Stimulated activated naive B cell treated with anti-CD40 and anti-IgM and Interleukin-4, amounts not matched to agents 10 μg/mL and 1 μg/mL and 100 μg/mL, for 72 hours (primary cell): ENCODE measurements around the gene NCK2.

Experiments used
- ATAC-seq, 2 donors: fragments of 150-1000 bp; cut with Tn5 transposase; replicated peaks; 2 replicates each; pipeline ENCODE4 v1.10.0; 2021; ENCODE audit warnings: moderate library complexity in 1 of 2
- DNase-seq: peaks from one replicate; pipeline ENCODE4 v3.0.0; 2021
- H3K27ac Mint-ChIP-seq: one replicate; pipeline ENCODE4 v1.8.0; 2022; ENCODE audit warnings: mild to moderate bottlenecking, mixed read lengths
- H3K27me3 Mint-ChIP-seq, 2 donors: one replicate each; pipeline ENCODE4 v1.8.0; 2022; ENCODE audit warnings: mixed read lengths in 2 of 2
- H3K36me3 Mint-ChIP-seq, 2 donors: one replicate each; pipeline ENCODE4 v1.8.0; 2022; ENCODE audit warnings: mixed read lengths in 2 of 2, mild to moderate bottlenecking in 1 of 2
- H3K4me1 Mint-ChIP-seq, 2 donors: one replicate each; pipeline ENCODE4 v1.8.0; 2022; ENCODE audit warnings: mixed read lengths in 2 of 2, mild to moderate bottlenecking in 1 of 2
- H3K4me3 Mint-ChIP-seq, 2 donors: one replicate each; pipeline ENCODE4 v1.8.0; 2022; ENCODE audit warnings: mild to moderate bottlenecking in 2 of 2, mixed read lengths in 2 of 2, moderate library complexity in 1 of 2
- H3K9me3 Mint-ChIP-seq, 2 donors: one replicate each; pipeline ENCODE4 v1.8.0; 2022; ENCODE audit warnings: mixed read lengths in 2 of 2, mild to moderate bottlenecking in 1 of 2

Gene NCK2

DNA sequence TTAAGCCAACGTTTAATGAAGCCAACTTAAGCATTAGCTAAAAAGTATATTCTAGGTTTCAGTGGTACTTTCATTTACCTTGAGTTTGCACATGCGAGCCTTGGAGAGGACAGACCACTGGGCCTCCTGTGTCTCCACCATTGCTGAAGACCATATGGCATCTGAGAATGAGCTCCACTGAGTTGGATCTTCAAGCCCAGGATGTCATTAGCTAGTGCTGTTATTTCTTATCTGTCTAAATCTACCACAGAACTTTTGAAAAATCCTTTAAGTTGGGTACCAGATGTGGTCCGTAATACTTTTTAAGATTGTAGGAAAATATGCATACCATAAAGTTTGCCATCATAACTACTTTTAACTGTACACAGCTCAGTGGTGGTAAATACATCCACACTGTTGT is 161.8 kb downstream of the NCK2 start:
- ATAC-seq = no peak

DNA sequence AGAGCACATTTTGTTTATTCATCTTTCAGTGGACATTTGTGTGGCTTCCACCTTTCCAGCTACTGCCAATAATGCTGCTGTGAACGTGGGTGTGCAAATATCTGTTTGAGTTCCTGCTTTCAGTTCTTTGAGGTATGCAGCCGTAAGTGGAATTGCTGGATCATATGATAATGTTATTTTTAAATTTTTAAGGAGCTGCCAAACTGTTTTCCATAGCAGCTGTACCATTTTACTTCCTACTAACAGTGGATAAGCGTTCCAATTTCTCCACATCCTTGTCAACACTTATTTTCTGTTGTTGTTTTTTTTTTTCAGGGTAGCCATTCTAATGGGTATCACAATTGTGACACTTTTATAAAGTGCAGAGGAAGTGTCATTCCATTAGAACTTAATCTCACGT is 162.5 kb downstream of the NCK2 start:
- Mint-ChIP-seq H3K36me3 (peaks cover 26 to 51% of the 10 kb centered on the region in 2 donors), H3K4me1 (peaks cover 41 to 63% of the 10 kb centered on the region in 2 donors), H3K27me3 (no peaks in the 10 kb centered on the region), H3K4me3 (no peak overlapping the region), H3K9me3 (peaks cover 10% of the 10 kb centered on the region in 2 donors), H3K27ac (no peak overlapping the region)
- no peak for DNase-seq
- no peak for ATAC-seq

More for the DNA sequence above, 161.8 kb downstream of the NCK2 start:
- no peak for DNase-seq
- Mint-ChIP-seq H3K27me3 (no peaks in the 10 kb centered on the region), H3K36me3 (peaks cover 29 to 49% of the 10 kb centered on the region in 2 donors), H3K27ac (no peak overlapping the region), H3K4me3 (no peak overlapping the region), H3K9me3 (peaks cover 3 to 7% of the 10 kb centered on the region in 2 donors), H3K4me1 (peaks cover 45 to 66% of the 10 kb centered on the region in 2 donors)

DNA sequence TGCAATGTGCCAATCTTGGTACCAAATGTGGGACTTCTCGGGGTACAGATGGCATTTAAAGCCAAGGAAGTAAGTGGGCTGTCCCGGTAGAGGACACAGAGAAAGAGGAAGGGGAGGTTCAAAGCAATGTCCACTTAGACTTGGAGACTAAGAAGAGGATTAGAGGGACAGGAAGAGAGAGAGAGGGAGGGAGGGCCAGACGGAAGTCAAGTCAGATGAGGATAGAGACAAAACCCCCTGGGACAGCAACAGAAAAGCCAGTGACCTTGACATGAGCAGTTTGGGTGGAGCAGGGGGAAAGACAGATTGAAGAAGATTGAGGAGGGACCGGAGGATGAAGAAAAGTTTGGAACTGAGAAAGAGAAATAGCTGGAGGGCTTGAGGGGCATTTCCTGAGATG is 164.5 kb downstream of the NCK2 start:
- H3K27ac Mint-ChIP-seq = peak overlapping the region; percentile 20
- H3K27me3 Mint-ChIP-seq = no peaks in the 10 kb centered on the region
- H3K36me3 Mint-ChIP-seq = peaks cover 22 to 50% of the 10 kb centered on the region in 2 donors
- DNase-seq = no peak
- H3K9me3 Mint-ChIP-seq = peaks cover 14 to 17% of the 10 kb centered on the region in 2 donors
- H3K4me1 Mint-ChIP-seq = peaks cover 29 to 49% of the 10 kb centered on the region in 2 donors
- no peak for ATAC-seq
- no peak overlapping the region for H3K4me3 Mint-ChIP-seq

DNA sequence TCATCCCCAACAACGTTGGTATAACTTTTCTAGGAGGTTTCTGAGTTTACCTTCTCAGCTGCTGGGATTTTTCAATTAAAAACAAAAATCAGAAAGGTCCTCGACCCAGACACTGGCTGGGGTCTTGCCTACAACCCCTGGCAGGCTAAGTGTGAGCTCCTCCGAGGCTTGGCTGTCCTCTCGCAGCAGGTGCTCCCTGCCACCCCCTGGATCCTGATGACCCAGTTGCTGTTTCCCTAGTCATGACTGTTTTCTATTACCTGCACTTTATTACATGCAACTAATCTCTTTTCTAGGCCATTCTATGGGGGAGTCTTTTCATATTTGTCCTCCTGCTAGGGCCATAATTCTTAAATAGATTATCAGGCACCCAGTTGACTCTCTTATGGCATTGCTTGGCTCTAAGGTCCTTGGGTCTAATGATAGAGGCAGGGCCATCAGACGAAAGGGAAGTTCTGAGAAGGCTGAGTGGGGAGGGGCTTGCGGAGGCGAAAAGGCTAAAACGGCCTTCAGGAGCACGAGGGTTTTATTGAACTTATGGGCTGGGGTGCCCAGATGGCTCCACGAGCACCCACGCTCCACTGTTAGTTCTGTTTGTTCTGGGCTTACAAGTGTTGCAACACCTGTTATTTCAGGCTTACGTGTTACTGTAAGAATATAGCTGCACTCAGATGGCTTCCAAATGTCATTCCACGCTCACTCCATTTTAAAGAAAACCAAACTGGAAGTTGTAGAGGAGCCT is 166.0 kb downstream of the NCK2 start:
- H3K27me3 Mint-ChIP-seq = no peaks in the 10 kb centered on the region
- H3K36me3 Mint-ChIP-seq = peaks cover 34 to 56% of the 10 kb centered on the region in 2 donors
- no peak overlapping the region for H3K4me3 Mint-ChIP-seq
- no peak overlapping the region for H3K27ac Mint-ChIP-seq
- peaks cover 26 to 53% of the 10 kb centered on the region in 2 donors for H3K4me1 Mint-ChIP-seq
- ATAC-seq = no peak
- no peak for DNase-seq
- peaks cover 19 to 25% of the 10 kb centered on the region in 2 donors for H3K9me3 Mint-ChIP-seq

DNA sequence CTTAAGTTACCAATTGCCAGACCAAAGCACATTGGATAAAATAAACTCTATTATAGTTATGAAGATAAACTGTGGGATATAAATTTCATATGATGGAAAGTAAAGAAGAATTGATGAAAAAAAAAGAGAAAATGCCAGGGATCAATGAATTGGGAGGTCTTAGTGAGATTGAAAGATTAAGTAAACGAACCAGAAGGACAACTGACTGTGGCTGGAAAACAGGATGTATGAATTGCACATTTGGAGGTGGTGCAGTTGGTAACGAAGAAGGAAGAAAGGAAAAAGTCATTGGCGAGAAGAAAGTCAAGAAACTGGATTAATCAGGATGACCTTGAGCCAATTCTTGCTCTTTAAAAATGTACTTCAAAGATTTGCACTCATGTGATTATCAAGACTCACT is 166.7 kb downstream of the NCK2 start:
- peaks cover 24 to 53% of the 10 kb centered on the region in 2 donors for H3K4me1 Mint-ChIP-seq
- H3K27ac Mint-ChIP-seq = no peak overlapping the region
- H3K27me3 Mint-ChIP-seq = no peaks in the 10 kb centered on the region
- peaks cover 35 to 56% of the 10 kb centered on the region in 2 donors for H3K36me3 Mint-ChIP-seq
- no peak for DNase-seq
- no peak overlapping the region for H3K4me3 Mint-ChIP-seq
- ATAC-seq = no peak
- peaks cover 23 to 25% of the 10 kb centered on the region in 2 donors for H3K9me3 Mint-ChIP-seq

DNA sequence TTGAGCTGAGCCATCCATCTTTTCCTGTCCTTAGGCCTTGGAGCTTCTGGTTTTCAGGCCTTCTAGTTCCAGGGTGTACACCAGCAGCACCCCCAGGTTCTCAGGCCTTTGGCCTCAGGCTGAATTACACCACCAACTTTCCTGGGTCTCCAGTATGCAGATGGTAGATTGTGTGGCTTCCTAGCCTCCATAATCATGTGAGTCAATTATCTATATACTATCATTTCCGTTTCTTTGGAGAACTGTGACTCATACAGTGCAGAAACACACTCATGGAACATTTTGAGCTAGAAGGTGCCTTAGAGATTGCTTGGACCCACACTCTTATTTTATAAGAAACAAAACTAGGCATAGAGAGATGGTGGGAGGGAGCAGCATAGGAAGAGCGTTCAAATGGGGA is 167.4 kb downstream of the NCK2 start:
- Mint-ChIP-seq H3K4me3 (no peak overlapping the region), H3K27me3 (no peaks in the 10 kb centered on the region), H3K4me1 (peaks cover 22 to 49% of the 10 kb centered on the region in 2 donors), H3K36me3 (peaks cover 31 to 53% of the 10 kb centered on the region in 2 donors), H3K9me3 (peaks cover 21 to 25% of the 10 kb centered on the region in 2 donors), H3K27ac (peak overlapping the region; percentile 17)
- DNase-seq (no peak), ATAC-seq (no peak)

DNA sequence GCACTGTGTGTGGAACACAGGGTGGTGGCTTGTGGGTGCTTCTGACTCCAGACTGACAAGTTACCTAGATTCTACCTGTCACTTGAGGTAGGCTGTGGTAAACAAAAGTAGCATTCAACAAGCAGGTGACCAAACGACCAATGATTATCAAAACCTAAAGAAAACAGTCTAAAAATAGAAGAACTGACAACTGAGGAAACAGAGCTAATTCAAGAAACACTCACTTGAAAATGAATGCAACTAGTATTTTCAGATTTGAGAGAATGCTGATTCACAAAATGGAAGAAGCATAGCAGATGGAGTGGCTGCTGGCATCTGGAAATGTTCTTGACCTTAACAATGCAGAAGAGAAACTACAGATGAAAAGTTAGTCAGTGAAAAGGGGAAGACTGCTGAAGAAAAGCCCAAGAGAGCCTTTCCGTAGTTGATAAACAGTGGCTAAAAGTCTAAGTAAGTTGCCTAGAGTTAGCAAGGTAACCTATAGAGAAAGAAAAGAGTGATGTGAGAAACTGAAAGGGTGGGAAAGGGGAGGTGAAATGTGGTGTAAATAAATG is 170.4 kb downstream of the NCK2 start:
- ATAC-seq (peak; percentile 97 to 98), DNase-seq (peak; percentile 35)
- H3K4me1 Mint-ChIP-seq = peaks cover 17 to 48% of the 10 kb centered on the region in 2 donors
- no peaks in the 10 kb centered on the region for H3K27me3 Mint-ChIP-seq
- no peak overlapping the region for H3K4me3 Mint-ChIP-seq
- H3K36me3 Mint-ChIP-seq = peaks cover 31 to 49% of the 10 kb centered on the region in 2 donors
- H3K9me3 Mint-ChIP-seq = peaks cover 21 to 35% of the 10 kb centered on the region in 2 donors
- peak overlapping the region; percentile 65 for H3K27ac Mint-ChIP-seq

DNA sequence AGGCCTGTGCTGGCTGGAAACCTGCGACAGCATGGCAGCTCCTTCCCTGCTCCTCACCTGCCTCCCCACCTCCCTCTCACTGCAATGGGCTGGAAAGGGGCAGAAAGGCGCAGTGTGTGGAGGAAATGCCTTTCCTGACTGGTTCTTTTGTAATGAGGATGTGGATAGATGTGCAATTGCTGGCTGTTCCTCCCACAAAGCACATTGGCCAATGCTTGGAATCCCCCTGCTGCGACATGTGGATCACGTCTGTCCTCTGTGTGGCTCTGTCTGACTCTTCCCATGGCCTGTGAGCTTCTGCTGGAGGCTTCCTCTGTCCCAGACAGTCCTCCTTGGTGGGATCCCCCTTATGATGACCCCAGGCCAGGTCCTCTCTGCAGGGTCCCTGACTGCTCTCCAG is 172.5 kb downstream of the NCK2 start:
- H3K9me3 Mint-ChIP-seq = peaks cover 30 to 32% of the 10 kb centered on the region in 2 donors
- H3K27me3 Mint-ChIP-seq = no peaks in the 10 kb centered on the region
- ATAC-seq = no peak
- peaks cover 17 to 44% of the 10 kb centered on the region in 2 donors for H3K4me1 Mint-ChIP-seq
- H3K4me3 Mint-ChIP-seq = no peak overlapping the region
- peaks cover 38 to 50% of the 10 kb centered on the region in 2 donors for H3K36me3 Mint-ChIP-seq
- no peak overlapping the region for H3K27ac Mint-ChIP-seq
- DNase-seq = no peak

DNA sequence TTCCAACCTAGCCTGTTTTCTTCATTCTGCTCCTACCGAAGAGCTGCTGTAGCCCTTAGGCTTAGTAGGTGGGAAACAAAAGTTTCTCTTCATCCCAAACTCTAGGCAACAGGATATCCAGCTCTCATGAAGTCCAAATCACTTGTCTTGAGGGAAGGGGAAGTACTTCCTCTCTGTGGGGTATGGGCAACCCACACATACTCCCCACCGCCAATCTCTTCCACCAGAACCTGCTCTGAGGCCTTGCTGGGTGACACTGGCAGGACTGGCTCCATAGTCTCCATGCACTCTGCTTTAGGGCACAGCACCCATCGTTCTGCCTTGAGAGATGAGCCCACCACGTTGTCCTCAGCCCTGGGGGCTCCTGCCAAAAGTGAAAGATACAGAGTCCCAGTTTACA is 173.0 kb downstream of the NCK2 start:
- Mint-ChIP-seq H3K4me3 (no peak overlapping the region), H3K4me1 (peaks cover 19 to 39% of the 10 kb centered on the region in 2 donors), H3K27me3 (no peaks in the 10 kb centered on the region), H3K27ac (peak overlapping the region; percentile 49), H3K9me3 (peaks cover 27 to 30% of the 10 kb centered on the region in 2 donors), H3K36me3 (peaks cover 38 to 47% of the 10 kb centered on the region in 2 donors)
- ATAC-seq (no peak), DNase-seq (no peak)

DNA sequence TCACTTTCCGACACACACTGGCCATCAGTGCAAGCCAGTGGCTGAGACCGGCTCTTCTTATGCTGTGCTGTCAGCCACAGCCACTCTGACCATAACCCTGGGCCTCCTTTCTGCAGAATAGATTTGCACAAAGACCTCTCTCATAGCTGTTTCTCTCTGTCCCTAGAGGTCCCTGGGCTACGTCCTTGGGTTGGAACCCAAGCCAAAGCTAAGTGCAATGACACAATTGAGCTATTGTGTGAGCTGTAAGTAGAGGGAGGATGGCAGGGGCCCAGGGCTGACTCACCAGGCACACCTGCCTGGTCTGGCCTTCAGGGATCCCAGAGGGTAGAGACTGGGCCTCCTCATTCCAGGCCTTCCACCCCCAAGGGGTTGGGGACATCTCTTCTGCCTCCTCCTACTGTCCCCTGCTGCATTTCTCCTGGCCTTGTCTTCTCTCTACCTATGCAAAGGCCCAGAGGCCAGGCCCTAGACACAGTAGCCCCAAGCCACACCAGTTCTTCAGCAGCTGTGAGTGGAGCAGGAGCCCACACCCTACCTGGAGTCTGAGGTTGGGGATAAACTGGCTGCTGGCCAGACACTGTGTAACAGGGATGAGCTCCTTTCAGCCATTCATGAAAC is 174.6 kb downstream of the NCK2 start:
- H3K27me3 Mint-ChIP-seq = no peaks in the 10 kb centered on the region
- ATAC-seq (no peak), DNase-seq (no peak)
- no peak overlapping the region for H3K4me3 Mint-ChIP-seq
- H3K4me1 Mint-ChIP-seq = peaks cover 18 to 37% of the 10 kb centered on the region in 2 donors
- H3K27ac Mint-ChIP-seq = no peak overlapping the region
- H3K9me3 Mint-ChIP-seq = peaks cover 23 to 27% of the 10 kb centered on the region in 2 donors
- peaks cover 32 to 40% of the 10 kb centered on the region in 2 donors for H3K36me3 Mint-ChIP-seq

DNA sequence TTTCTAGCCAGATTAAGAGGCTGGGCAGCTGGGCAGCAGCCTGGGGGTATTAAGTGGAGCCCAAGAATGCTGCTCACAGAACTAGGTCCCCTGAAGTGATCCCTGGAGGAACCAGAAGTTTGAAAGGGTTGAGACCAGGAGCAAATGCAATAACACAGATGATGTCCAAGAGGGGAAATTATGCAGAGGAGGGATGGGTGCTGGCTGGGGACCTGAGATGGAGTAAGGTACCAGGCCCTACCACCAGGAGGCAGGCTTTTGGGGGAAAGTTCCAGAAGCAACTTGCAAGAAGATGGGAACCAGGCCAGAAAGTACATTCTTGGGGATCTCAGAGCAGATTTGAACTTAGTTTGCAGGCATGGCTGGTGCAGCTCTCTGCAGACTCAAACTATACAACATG is 175.1 kb downstream of the NCK2 start:
- no peak overlapping the region for H3K27ac Mint-ChIP-seq
- no peak for DNase-seq

DNA sequence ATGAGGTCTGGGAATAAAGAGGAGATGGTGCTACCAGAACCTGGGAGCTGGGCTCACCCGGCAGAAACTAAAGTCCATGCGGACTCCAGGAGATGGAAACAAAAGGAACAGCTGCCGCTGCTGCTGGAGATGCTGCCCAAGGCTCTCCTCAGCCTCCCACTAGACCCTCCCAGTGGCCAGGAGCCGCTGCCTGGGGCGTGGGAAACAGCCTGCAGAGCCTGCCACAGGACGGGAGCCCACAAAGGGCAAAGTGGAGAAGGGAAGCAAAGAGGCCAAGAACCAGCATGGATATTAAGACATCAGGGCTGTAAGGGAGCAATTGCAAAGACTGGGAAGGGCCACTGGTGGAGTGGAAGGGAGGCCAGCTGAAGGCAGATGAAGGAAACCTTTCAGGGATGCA is 179.6 kb downstream of the NCK2 start:
- Mint-ChIP-seq H3K9me3 (peaks cover 13 to 14% of the 10 kb centered on the region in 2 donors), H3K27me3 (no peaks in the 10 kb centered on the region), H3K4me3 (no peak overlapping the region), H3K27ac (no peak overlapping the region), H3K4me1 (peaks cover 7 to 9% of the 10 kb centered on the region in 2 donors), H3K36me3 (peaks cover 16 to 22% of the 10 kb centered on the region in 2 donors)
- no peak for ATAC-seq
- DNase-seq = no peak

More for the DNA sequence above, 175.1 kb downstream of the NCK2 start:
- Mint-ChIP-seq H3K9me3 (peaks cover 22 to 25% of the 10 kb centered on the region in 2 donors), H3K36me3 (peaks cover 28 to 38% of the 10 kb centered on the region in 2 donors), H3K27me3 (no peaks in the 10 kb centered on the region), H3K4me1 (peaks cover 18 to 32% of the 10 kb centered on the region in 2 donors), H3K4me3 (no peak overlapping the region)
- no peak for ATAC-seq

DNA sequence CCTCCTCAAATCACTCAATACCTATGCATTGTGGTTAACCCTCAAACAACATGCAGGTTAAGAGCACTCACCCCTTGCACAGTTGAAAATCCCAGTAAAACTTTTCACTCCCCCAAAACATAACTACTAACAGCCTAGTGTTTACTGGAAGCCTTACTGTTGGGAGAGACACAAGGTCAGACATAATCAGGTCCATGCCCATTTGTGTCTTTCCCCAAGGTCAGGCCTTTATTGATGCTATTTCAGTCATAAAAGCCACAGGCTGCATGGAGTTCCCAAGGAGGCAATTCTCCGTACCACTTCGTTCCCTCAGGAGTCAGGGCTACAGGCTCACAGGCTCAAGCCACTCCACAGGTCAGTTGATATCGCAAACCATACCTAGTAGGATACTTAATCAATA is 180.2 kb downstream of the NCK2 start:
- Mint-ChIP-seq H3K4me3 (no peak overlapping the region), H3K4me1 (peaks cover 4 to 8% of the 10 kb centered on the region in 2 donors), H3K36me3 (peaks cover 14 to 17% of the 10 kb centered on the region in 2 donors), H3K27ac (no peak overlapping the region), H3K9me3 (peaks cover 9 to 12% of the 10 kb centered on the region in 2 donors), H3K27me3 (no peaks in the 10 kb centered on the region)
- no peak for ATAC-seq
- DNase-seq = no peak

DNA sequence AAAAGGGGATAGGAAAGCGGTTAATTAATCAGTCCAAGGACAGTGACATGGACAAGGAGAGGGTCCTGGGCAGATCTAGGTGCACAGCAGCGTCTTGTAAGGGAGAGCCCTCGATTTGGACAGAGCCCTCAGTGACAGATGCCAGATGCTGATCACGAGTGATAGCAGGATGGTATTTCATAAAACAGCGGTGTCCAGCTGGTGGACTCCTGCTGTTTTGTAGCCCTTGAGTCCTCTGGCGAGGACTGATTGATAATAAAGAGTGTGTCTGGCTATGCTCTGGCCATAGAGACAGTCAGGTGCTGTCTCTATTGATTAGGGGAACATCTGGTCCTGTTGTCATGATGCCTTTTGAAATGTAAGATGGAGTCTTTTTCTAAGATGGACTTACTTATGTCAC is 180.7 kb downstream of the NCK2 start:
- H3K4me1 Mint-ChIP-seq = peaks cover 4 to 8% of the 10 kb centered on the region in 2 donors

More for the DNA sequence above, 180.7 kb downstream of the NCK2 start:
- Mint-ChIP-seq H3K9me3 (peaks cover 9 to 10% of the 10 kb centered on the region in 2 donors), H3K27me3 (no peaks in the 10 kb centered on the region), H3K27ac (no peak overlapping the region), H3K4me3 (no peak overlapping the region), H3K36me3 (peaks cover 14 to 17% of the 10 kb centered on the region in 2 donors)
- no peak for DNase-seq
- ATAC-seq = no peak
